Measurements from ENCODE around the gene CASTOR1. TPM values are rescaled to one million over a fixed set of nuclear protein-coding genes. Genes with fewer than 3 reads are reported as not detected.

Gene CASTOR1
- total RNA-seq, 6 experiments from 2014 or later = 0.86 to 8.6 (median 4.0) TPM

GRCh38 chr22:30326706-30327362, 37.5 kb upstream of the CASTOR1 start, which contains the start of gene TBC1D10A:
Gene TBC1D10A (minus strand): TSS chr22:30326941. CDS start chr22:30326881, 60 bp downstream.
- Histone ChIP-seq H3K27me3 (no peaks in the 10 kb centered on the region), H3K4me1 (peaks cover 0 to 46% (median 17%) of the 10 kb centered on the region in 4 donors), H3K4me3 (peak within 1 kb of the TSS; percentile 88 to 97 (median 95)), H3K9me3 (no peaks in the 10 kb centered on the region), H3K36me3 (peaks cover 0 to 8% (median 2%) of the 10 kb centered on the region in 4 donors), H3K27ac (peak within 1 kb of the TSS; percentile 59 to 78 (median 63))
- WGBS (ENCODE audit: insufficient coverage, low coverage, low lambda C conversion rate, missing lambda C conversion rate) = 0% methylated on average over 1 of the region's 69 CpGs
- peak; percentile 94 to 95 (median 95) for DNase-seq
- no peak for TF ChIP-seq CTCF (IDR thresholded peaks at IDR 0.05)
- TF ChIP-seq POLR2A (IDR thresholded peaks at IDR 0.05) = peak; percentile 86
- intact Hi-C loops (cut with DNase I) = no loop called here
- ATAC-seq = peak; percentile 90 to 94 (median 92)

- intact Hi-C loops (cut with DNase I) = no loop called here
Measured at GRCh38 chr22:30326255-30326705, 37.0 kb upstream of the CASTOR1 start.

GRCh38 chr22:30325724-30326254, 36.5 kb upstream of the CASTOR1 start:
- Histone ChIP-seq H3K27me3 (no peaks in the 10 kb centered on the region), H3K4me1 (peaks cover 0 to 57% (median 17%) of the 10 kb centered on the region in 4 donors), H3K36me3 (peaks cover 0 to 3% (median under 1%) of the 10 kb centered on the region in 4 donors), H3K9me3 (no peaks in the 10 kb centered on the region), H3K4me3 (peak overlapping the region; percentile 88 to 97 (median 95)), H3K27ac (peak overlapping the region in 2 of 3 donors; percentile 63 to 78)
- WGBS (ENCODE audit: insufficient coverage, low coverage, low lambda C conversion rate, missing lambda C conversion rate) = 8% methylated on average over 4 of the region's 14 CpGs
- intact Hi-C loops (cut with DNase I) = no loop called here
- ATAC-seq (no peak), DNase-seq (peak in 1 of 3 donors; percentile 45)
- TF ChIP-seq CTCF (IDR thresholded peaks at IDR 0.05) = no peak
- TF ChIP-seq POLR2A (IDR thresholded peaks at IDR 0.05) = no peak

More at GRCh38 chr22:30326255-30326705, 37.0 kb upstream of the CASTOR1 start:
- Histone ChIP-seq H3K4me3 (peak overlapping the region; percentile 88 to 97 (median 95)), H3K27me3 (no peaks in the 10 kb centered on the region), H3K9me3 (no peaks in the 10 kb centered on the region), H3K4me1 (peaks cover 0 to 52% (median 17%) of the 10 kb centered on the region in 4 donors), H3K27ac (peak overlapping the region; percentile 59 to 78 (median 63)), H3K36me3 (peaks cover 0 to 7% (median 2%) of the 10 kb centered on the region in 4 donors)
- 0% methylated on average over 7 of the region's 34 CpGs for WGBS (ENCODE audit: insufficient coverage, low coverage, low lambda C conversion rate, missing lambda C conversion rate)
- ATAC-seq (peak; percentile 33 to 48 (median 41)), DNase-seq (peak in 2 of 3 donors; percentile 47 to 66)
- no peak for TF ChIP-seq POLR2A (IDR thresholded peaks at IDR 0.05)

- H3K4me1 ChIP-seq = peaks cover 0 to 63% (median 18%) of the 10 kb centered on the region in 4 donors
- ATAC-seq = peak in 1 of 4 donors; percentile 2
Measured at GRCh38 chr22:30325065-30325720, 35.9 kb upstream of the CASTOR1 start.

More at GRCh38 chr22:30325065-30325720, 35.9 kb upstream of the CASTOR1 start:
- Histone ChIP-seq H3K27ac (peak overlapping the region in 2 of 3 donors; percentile 29 to 63), H3K27me3 (no peaks in the 10 kb centered on the region), H3K36me3 (no peaks in the 10 kb centered on the region), H3K4me3 (peak overlapping the region; percentile 88 to 97 (median 95)), H3K9me3 (no peaks in the 10 kb centered on the region)
- DNase-seq = peak in 1 of 3 donors; percentile 45
- TF ChIP-seq POLR2A (IDR thresholded peaks at IDR 0.05) (no peak), CTCF (IDR thresholded peaks at IDR 0.05) (no peak)
- 44% methylated on average over 2 of the region's 5 CpGs for WGBS (ENCODE audit: insufficient coverage, low coverage, low lambda C conversion rate, missing lambda C conversion rate)
- intact Hi-C loops (cut with DNase I) = no loop called here
